ENCODE data around the gene CEP131.
"Not testable (repeated sequence)": the region's sequence is repeated elsewhere in the genome, so short reads cannot be mapped to it uniquely, and the experiment has no call there.

Gene CEP131

DNA sequence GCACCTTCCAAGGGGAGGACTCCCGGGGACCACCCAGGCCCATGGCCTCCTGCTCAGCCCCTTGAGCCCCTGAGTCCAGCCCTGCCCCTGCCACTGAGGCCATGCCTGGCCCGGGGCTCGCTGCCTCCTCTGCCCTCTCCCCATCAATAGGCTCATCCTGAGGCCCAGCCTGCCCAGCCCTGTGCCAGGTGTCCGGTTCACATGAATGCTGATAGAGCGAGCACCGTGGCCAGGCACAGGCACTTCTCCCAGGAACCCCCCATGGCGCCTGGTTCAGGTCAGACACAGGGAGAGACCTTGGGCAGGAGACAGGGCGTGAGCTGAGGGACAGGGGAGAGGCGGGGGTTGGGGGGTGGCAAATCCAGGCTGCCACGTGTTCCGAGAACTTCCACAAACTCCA lies 60.3 kb downstream of the CEP131 start:
- no peak for DNase-seq

DNA sequence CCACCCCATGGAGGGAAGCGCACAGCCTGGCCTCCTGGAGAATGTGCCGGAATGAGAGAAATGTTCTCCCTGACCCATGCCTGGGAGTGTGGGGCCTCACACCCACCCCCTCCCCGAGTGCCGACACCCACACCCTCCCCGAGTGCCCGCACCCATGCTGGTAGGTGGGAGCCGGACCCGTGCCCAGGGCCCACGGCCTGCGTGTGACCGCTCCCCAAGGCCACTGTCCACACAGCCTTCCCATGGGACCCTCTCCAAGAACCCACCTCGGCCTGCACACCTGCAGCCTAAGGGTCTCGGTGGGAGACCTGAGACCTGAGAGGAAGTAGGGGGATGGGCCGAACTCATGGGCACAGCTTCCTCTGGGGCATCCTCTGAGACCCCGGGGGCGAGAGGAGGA lies 60.8 kb downstream of the CEP131 start:
- DNase-seq, result no peak

DNA sequence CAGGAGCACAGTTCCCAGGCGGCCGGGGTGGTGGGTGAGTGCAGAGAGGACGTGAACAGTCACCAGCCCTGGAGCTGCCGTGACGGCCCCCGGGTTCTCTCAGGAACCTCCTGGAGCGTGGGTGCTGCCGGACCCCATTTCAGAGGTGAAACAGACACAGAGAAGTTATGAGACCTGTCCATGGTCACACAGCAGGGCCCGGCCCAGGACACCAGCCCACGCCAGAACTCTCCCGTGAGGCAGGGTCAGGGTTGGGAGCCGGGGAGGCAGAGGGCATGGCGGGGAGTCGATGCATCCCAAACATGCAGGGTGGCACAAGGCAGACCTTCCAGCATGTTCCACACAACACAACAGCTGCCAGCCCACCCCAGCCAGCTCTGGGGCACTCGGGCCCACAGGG lies 61.2 kb downstream of the CEP131 start:
- DNase-seq, result no peak

DNA sequence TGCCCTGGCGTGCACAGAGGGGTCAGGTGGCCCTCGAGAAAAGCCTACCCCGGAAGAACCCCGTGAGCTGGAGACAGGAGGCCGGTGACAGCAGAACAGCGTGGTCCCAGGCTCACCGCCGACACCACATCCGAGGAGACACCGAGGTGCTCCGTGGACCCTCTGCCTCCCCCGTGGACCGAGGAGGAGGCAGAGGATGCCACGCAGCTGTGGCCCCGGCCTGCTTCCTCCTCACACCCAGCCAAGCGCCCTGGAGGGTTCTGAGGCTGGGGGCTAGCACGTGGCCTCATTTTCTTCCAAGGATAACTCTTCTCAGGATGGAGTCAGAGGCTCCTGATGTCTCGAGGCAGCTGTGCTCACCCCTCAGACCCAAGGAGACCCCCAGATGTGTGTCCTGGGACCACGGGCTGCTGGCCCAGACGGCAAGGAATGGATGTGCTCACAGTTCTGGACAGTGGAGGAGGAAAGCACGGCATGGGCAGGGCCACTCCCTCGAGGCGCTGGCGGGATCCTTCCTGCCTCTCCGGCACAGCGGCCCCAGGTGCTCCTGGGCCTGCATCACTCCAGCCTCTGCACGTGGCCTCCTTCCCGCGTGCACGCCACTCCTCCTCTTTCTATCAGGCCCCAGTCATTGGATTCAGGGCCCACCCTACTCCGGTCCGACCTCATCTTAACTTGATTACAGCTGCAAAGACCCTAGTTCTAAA lies 61.9 kb downstream of the CEP131 start:
- DNase-seq, result no peak

DNA sequence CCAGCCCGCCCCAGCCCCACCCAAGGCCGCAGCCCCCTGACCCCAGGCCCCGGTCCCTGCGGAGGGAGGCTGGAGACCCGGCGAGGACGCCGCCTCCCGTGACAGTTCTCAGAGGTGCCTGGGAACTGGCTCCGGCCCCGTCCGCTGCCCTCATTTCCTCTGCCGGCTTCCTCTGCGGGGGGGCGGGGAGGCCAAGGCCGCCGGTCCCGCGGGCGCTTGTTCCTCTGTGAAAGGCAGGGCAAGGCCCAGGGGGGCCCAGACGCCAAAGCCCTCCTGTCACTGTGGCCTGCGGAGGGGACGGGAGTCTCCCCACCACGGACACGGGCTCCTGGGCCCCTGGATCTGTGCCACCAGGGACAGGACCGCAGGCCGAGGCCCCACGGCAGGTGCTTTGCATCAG lies 62.5 kb downstream of the CEP131 start:
- DNase-seq, result no peak

DNA sequence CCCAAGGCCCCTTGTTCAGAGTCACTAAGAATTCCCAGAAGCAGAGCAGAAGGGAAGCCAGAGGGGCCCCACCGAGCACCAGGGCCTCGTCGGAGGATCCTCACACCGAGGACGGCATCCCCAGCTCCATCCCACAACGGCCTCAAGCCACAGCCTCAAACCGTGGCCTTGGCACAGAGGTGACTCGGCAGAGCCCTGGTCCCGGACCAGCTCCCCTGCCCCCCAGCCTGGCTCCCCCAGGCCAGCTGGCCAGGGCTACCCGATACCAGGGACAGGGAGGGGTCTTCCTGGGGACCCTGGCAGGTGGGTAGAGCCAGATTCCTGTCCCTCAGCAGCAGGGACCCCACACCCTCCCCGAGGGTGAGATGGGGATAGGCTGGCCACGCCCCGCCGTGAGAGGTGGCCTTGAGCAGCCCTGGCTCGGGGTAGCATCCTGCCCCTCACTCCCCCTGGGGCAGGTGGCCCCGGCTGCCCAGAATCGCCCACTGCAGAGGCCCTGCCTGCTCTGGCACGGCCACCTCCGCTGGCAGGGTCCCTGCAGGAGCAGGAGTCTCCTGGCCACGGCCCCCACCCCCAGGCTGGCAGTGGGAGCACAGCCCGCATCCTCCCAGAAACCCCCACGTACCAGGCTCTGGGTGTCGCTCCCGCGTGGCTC lies 63.0 kb downstream of the CEP131 start:
- DNase-seq, result no peak

DNA sequence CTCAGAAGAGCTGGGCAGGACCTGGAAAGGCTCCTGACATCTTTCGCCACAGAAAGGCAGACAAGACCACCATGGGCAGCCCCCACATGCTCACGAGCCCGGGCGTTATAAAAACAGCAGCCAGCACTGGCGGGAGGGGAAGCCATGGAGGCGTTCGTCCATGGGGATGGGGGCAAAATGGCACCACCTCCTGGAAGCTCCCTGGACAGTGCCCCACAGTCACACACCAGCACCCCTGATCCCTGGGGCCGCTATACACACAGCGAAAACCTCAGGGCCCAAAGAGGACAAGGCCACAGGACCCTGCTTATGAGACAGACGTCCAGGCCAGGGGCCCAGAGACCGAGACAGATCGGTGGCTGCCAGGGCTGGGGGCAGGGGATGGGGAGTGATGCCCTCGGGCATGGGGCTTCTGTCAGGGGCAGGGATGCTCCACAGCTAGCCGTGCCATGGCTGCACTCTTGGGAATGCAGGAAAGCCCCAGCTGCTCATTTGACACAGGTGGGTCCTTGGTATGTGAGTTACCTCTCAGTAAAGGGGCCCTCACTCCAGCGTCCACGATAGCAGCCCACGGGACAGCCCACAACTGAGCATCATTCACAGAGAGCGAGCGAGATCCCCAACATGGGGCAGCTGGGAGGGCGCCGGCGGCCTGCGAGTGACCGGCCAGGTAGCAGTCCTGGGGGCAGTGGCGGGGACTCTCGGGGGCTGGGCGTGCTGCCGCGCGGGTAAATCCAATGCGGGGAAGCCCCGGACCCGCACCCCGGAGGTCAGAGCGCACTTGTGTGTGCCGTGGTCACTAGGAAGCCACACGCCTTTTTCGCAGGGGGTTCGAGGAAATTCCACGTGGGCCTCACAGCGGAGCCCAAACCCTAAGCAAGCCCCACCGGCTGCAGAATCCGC lies 63.8 kb downstream of the CEP131 start:
- DNase-seq, result no peak

DNA sequence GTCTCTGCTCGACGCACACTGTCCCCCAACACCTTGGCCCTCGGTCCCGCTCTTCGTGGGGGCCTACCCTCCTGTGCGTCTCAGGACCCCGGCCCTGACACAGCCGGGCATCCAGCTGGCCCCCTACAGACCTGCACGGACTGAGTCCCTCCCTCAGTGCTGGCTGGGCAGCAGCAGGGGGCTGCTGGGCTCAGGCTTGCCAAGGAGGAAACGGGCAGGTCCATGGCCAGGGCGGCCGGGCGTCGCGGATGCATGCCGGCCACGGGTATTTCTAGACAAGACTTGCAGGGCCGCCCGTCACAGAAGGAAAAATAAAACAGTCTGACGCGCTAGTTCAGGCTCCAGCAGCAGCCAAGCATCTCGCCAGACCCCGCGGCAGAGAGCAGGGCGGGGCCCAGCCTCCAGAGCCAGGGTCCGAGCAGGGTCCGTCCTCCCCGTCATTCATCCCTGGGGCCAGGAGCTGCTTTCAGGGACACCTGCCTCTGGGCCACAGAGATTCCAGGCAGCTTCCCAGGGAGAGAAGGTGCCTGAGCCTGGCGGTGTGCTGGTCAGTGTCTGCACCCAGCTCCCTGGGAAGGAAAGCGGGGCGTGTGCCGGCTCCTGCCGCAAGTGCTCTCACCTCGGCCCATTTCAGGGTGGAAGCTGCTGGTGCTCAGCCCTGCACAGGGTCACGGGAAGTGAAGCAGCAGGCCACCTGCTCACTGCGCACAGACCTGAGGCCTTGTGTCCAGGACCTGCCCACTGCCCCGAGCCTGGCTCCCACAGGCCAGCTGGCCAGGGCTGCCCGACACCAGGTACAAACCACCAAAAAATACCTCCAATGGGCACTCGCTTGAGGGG lies 64.7 kb downstream of the CEP131 start:
- DNase-seq, result no peak

DNA sequence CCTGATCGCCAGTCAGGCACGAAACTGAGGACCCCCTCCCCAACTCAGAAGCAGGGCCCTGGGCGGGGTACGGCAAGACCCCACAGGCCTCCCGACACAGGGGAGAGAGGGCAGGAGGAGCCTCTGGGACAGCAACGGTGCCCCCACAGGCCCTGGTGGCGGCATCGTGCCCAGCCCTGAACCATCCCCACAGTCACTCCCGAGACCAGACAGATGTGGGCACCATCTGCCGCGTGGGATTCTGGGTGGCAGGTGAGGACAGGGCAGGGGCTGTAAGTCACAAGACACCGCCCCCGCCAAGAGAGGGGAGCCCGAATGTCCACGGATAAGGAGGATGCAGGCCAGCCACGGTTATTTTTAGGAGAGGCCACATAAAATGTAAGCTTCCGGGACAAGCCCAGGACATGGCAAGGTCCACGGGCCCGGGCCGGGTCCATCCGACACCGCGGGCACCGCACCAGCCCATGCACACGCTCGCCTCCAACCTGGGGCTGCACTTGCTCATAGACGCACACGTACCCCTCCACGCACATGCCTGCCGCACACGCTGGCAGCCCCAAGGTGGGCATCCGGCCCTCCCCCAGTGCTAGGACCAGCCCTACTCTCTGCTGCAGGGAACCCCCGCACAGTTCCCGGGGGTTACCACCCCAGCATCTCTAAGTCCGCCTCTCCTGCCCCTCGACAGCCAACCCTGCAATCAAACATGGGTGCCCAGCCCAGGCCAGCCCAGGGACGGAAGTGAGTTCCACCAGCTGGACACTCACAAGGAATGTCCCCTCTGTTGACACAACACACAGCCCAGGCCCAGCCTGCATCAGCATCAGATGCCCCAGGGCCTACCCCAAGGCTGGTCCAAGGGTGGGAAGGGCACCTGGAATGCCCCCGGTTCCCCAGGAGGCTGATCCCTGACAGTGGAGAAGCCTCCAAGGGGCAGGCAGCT lies 65.6 kb downstream of the CEP131 start:
- no peak for DNase-seq

DNA sequence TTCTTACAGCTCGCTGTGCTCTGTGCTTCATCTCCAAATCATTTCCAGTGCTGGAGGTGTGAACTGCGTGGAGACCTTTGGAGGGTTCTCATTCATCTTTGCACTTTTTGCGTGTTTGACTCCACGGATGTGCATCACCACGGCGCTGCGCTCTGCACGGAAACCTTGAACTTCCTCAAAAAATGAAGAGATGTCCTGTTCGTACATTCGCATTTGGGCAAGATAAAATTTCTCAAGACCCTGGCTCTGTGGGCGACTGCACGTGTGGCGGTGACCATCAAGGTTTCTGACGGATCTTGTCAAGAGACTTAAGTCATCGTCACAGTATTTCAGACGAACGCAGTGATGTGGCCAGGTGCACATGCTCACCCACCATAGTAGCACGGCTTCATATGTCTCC lies 67.8 kb downstream of the CEP131 start:
- no peak for DNase-seq

DNA sequence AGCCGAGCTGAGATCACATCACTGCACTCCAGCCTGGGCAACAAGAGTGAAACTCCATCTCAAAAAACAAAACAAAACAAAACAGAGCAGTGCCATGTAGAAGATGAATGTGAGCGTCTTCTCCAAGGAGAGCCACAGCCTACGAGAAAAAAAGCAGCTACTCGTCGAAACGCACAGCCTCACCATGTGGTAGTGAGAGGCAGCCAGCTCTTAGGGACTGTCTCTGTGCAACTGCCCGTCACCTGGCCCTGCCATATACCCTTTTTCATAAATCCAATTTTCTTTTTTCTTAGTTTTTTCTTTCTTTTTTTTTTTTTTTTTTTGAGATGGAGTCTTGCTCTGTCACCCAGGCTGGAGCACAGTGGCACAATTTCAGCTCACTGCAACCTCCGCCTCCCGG lies 68.7 kb downstream of the CEP131 start:
- DNase-seq, result not testable (repeated sequence)

DNA sequence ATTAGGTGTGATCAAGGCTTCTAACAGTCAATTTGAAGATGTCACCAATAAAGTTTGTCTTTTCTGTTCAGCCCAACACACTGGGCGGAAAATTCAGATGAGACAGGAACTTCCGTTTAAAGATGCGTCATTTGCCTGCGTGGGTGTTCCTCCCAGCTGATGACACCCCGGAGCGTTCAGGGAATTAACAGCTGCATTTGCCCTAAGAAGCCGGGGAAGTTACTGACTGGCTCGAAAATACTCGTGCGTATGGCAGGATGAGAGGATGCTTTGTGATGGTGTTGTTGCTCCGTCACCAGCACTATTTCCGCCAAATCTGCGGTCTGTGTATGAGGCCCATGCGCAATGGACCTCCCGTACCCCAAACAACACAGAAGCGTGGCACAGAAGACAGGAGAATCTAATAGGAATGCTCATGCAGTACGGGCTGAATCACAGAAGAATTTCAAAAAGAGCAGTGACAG lies 69.4 kb downstream of the CEP131 start:
- no peak for DNase-seq

DNA sequence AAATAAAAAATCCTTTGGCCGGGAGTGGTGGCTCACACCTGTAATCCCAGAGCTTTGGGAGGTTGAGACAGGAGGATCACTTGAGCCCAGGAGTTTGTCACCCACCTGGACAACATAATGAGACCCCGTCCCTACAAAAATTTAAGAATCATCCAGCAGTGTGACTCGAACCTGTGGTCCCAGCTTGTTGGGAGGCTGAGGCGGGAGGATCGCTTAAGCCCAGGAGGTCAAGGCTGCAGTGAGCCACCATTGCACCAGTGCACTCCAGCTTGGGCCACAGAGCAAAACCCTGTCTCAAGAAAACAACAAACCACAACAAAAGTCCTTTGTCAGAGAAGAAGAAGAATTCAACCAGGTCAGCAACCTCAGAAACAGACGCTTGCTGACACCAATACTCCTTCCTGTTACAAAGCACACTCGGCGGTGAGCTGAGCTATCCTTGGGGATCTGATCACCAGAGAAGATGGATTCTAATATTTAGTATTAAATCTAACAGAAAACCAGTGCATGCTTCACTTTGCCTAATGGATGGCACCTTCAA lies 70.4 kb downstream of the CEP131 start:
- DNase-seq, result no peak

DNA sequence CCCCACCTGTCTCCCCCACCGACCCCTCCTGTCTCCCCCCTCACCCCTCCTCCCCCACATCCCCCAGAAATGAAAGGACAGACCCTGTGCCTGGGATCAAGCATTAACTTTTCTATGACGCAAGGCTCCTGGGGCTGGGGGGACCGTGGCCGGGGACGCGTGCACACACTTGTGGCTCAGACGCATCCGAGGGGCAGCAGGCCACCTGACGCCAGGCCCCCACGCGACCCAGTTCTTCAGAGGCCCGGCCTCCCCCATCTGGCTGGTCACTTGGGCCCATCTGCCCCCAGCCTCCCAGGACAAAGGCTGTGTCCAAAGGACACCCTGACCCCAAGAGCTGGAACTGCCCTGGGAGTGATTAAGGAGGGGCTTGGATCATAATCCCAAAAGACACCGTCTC lies 71.5 kb downstream of the CEP131 start:
- DNase-seq, result no peak

DNA sequence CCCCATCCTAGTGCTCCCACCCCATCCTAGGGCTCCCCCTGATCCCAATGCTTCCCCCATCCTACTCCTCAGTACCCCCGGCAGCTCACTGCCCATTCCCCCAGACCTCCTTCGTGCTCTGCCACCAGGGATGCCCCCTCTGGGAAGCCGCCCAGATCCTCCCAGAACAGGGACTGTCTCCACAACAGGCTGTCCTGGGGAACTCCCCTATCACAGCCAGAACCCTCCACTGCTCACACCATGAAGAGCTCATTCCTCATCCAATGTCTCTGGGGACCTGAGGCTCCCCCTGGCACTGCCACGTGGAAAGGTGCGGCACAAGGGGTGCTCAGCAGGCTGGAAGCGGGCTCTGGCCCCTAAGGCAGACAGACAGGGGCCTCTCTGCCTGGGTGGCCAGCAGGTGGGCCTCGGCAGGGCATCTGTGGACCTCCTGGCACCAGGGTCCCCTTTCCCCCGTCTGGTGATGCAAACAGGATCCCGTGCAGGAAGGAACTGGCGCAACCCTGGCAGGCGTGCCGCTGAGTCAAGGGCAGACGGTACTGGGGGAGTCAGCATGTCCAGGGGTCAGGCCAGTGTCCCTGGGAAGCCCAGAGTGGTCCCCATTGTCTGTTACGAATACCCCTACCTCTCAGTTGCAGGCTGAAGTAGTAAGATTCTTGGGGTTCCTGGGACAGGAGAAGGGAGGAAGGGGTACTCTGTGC lies 72.2 kb downstream of the CEP131 start:
- DNase-seq, result no peak

DNA sequence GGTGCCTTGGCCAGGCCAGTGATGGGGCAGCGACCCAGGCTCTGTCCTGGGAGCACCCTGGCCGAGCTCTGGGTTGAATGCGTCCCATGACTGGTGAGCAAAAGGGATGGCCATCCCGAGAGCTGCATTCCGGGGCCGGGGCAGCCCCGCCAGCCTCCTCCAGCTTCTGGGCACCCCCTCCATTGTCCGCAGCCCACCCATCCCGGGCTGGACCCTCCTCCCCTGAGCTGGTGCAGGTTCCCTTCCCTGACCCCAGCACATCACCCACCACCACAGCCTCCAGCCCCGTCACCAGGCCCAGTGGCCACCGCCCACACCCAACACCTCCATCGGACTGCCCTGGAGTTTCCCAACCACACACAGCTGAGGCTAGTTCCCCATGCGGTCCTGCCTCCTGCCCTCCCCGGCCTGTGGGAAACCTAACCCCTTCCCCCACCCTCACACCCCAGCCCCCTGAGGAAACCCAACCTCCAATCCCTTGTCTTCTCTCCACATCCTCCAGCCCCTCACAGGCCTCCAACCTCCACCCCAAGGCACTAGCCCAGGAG lies 73.7 kb downstream of the CEP131 start:
- DNase-seq, result no peak

DNA sequence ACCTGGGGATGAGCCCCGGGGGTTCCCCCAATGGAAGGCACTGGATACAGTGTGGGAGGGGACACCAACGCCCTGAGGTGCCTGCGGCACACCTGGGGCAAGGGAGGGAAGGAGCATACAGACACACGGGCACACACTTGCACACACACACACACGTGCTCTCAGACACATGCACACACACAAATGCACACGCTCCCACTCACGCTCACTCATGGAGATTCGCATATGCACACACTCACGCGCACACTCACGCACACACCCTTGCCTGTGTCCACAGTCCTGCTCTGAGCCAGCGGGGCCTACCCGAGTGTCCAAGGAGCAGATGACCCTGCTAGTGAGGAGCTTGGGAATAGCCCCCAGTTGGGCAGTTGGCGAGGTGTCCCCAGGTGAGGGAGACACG lies 74.2 kb downstream of the CEP131 start:
- DNase-seq, result no peak

DNA sequence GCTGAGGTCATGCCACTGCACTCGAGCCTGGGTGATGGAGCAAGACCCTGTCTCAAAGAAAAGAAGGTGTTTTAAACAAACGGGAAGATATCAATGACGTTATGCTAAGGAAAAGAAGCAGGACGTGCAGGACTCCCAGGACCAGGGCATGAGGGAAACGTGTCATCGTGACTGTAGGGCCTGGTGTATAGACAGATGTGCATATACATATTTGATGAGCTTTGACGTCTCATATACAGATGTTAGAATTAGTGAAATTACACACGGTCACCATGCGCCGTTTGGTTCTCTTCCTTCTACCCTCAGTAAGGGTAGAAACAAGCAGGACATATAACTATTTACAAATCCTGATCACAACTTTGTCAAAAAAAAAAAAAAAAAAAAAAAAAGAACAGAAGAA lies 75.1 kb downstream of the CEP131 start:
- no peak for DNase-seq

DNA sequence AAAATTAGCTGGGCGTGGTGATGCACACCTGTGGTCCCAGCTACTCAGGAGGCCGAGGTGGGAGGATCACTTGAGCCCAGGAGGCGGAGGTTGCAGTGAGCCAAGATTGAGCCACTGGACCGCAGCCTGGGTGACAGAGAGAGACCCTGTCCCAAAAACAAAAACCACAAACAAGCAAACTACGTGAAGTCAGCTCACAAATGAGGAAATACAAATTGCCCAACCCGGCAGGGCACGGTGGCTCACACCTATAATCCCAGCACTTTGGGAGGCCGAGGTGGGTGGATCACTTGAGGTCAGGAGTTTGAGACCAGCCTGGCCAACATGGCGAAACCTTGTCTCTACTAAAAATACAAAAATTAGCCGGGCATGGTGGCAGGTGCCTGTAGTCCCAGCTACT lies 76.6 kb downstream of the CEP131 start:
- not testable (repeated sequence) for DNase-seq

DNA sequence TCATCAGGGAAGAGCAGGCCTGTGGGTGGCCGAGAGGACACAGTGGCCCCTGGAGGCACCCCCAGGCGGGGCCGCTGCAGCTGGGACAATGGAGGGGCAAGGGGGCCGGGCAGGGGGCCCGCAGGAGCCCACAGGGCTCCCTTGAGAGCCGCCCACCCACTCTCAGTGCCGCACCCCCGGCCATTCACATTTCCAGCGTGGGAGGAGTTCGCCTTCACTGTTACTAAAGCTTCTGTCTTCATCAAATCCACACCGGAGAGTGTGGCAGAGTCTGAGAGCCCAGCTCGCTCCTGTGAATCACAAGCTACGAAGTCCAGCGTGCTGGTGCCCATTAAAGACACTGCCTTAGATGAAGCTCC lies 78.4 kb downstream of the CEP131 start:
- no peak for DNase-seq
